AG04450 (cell line): Measurements from ENCODE around the gene SCFD2. TPM values are rescaled to one million over a fixed set of nuclear protein-coding genes. Genes with fewer than 3 reads are reported as not detected.

Experiments
- CTCF ChIA-PET: fragments of 300-600, 350-600 bp; formaldehyde crosslinking; extraction: SDS; loops from one replicate; lab custom pipeline; 2022; ENCODE audit warnings: antibody characterized with exemption, inconsistent platforms; lab: Charles Lee
- POLR2A ChIA-PET: fragments of 350-600 bp; formaldehyde crosslinking; extraction: SDS; loops from one replicate; lab custom pipeline; 2021; ENCODE audit warnings: antibody characterized with exemption, inconsistent platforms; lab: Yijun Ruan, JAX
- DNase-seq: peaks from one replicate; pipeline ENCODE4 v3.0.0-alpha.2; 2011; ENCODE audit warnings: low read depth, low spot score
- H3K27ac ChIP-seq: one replicate; pipeline ENCODE4 v1.5.1; 2012; ENCODE audit warnings: low read depth, low read length, control low read depth
- H3K27me3 ChIP-seq: one replicate; pipeline ENCODE4 v1.6.0; 2012; ENCODE audit warnings: low read length; ENCODE audit not compliant: control insufficient read depth, insufficient read depth
- H3K4me3 ChIP-seq: 2 replicates; pipeline ENCODE4 v1.5.1; 2011; ENCODE audit warnings: mild to moderate bottlenecking, low read depth, low read length, control low read depth
- H3K9me3 ChIP-seq: 2 replicates; pipeline ENCODE4 v1.5.1; 2012; ENCODE audit warnings: low read length; ENCODE audit not compliant: control insufficient read depth, insufficient read depth
- CTCF ChIP-seq: IDR thresholded peaks from 2 replicates; pipeline ENCODE4 v1.5.1; 2011; ENCODE audit warnings: low read depth, low read length, control low read depth, inconsistent platforms
- polyA plus RNA-seq: library from polyadenylated mRNA; depleted of rRNA; stranded (reverse); fragments of >200 nt; gene quantifications from 2 replicates; pipeline ENCODE4 v1.2.3, GENCODE V29; 2011

Gene SCFD2
- polyA plus RNA-seq, 1 experiment = 16.4 TPM

GRCh38 chr4:53120778-53121177 is 245.1 kb downstream of the SCFD2 start:
- Histone ChIP-seq H3K4me3 (no peak overlapping the region), H3K27ac (no peak overlapping the region), H3K27me3 (no peaks in the 10 kb centered on the region), H3K9me3 (no peaks in the 10 kb centered on the region)
- no peak for DNase-seq
- no peak for TF ChIP-seq CTCF
- POLR2A ChIA-PET = no interaction called here
- CTCF ChIA-PET = no interaction called here

GRCh38 chr4:53119680-53120079 is 246.2 kb downstream of the SCFD2 start:
- Histone ChIP-seq H3K27ac (peak overlapping the region; percentile 31), H3K4me3 (no peak overlapping the region), H3K27me3 (no peaks in the 10 kb centered on the region), H3K9me3 (no peaks in the 10 kb centered on the region)
- ChIA-PET POLR2A (interaction anchor here (0.7 kb wide), 1 partner anchor 19 kb away, joined by 7 read pairs; no protein-coding TSS in a partner anchor), CTCF (interaction anchor here (1.4 kb wide), 1 partner anchor 105 kb away, joined by 4 read pairs; no protein-coding TSS in a partner anchor)
- DNase-seq = peak; percentile 36
- no peak for TF ChIP-seq CTCF

GRCh38 chr4:53118676-53119075 is 247.2 kb downstream of the SCFD2 start:
- POLR2A ChIA-PET = no interaction called here
- no peak overlapping the region for H3K27ac ChIP-seq
- no peak for DNase-seq
- H3K27me3 ChIP-seq = no peaks in the 10 kb centered on the region
- no peak overlapping the region for H3K4me3 ChIP-seq
- CTCF ChIA-PET = interaction anchor here (1.4 kb wide), 1 partner anchor 104 kb away, joined by 4 read pairs; no protein-coding TSS in a partner anchor
- no peaks in the 10 kb centered on the region for H3K9me3 ChIP-seq
- no peak for TF ChIP-seq CTCF

GRCh38 chr4:53116954-53117353 is 248.9 kb downstream of the SCFD2 start:
- no peak overlapping the region for H3K27ac ChIP-seq
- DNase-seq = no peak
- ChIA-PET POLR2A (no interaction called here), CTCF (no interaction called here)
- no peak overlapping the region for H3K4me3 ChIP-seq
- no peak for TF ChIP-seq CTCF
- no peaks in the 10 kb centered on the region for H3K9me3 ChIP-seq
- H3K27me3 ChIP-seq = no peaks in the 10 kb centered on the region

- no peak overlapping the region for H3K4me3 ChIP-seq
- POLR2A ChIA-PET = no interaction called here
Measured at GRCh38 chr4:53113431-53114225, 252.2 kb downstream of the SCFD2 start.

More at GRCh38 chr4:53113431-53114225, 252.2 kb downstream of the SCFD2 start:
- H3K27ac ChIP-seq = no peak overlapping the region
- CTCF ChIA-PET = no interaction called here
- TF ChIP-seq CTCF = no peak
- DNase-seq = no peak
- H3K27me3 ChIP-seq = no peaks in the 10 kb centered on the region
- H3K9me3 ChIP-seq = no peaks in the 10 kb centered on the region
